Measurements from ENCODE around the gene MYL12A. TPM values are rescaled to one million over a fixed set of nuclear protein-coding genes. Genes with fewer than 3 reads are reported as not detected.

The MYL12A gene
- total and polyA plus RNA-seq, 4 donors: 158 to 314 (median 179) TPM

GRCh38 chr18:3251963-3252277, 4.3 kb downstream of the MYL12A start:
- Histone ChIP-seq H3K4me3 (ENCODE audit: low read depth in 1 of 3, low read length in 3 of 3) (no peak overlapping the region), H3K9ac (ENCODE audit: low read depth in 1 of 2, low read length in 2 of 2) (peak overlapping the region in 1 of 2 donors; percentile 26), H3K36me3 (ENCODE audit: control insufficient read depth in 4 of 4, insufficient read depth in 3 of 4, low read depth in 1 of 4, low read length in 3 of 4) (peaks cover 2 to 31% (median 24%) of the 10 kb centered on the region in 4 donors), H3K27me3 (ENCODE audit: control insufficient read depth in 4 of 4, insufficient read depth in 4 of 4, low read length in 3 of 4) (no peaks in the 10 kb centered on the region), H3K27ac (ENCODE audit: low read depth in 1 of 2, low read length in 2 of 2) (peak overlapping the region in 1 of 2 donors; percentile 49), H3K4me1 (ENCODE audit: control insufficient read depth in 4 of 4, insufficient read depth in 4 of 4, low read length in 3 of 4) (peaks cover 2 to 46% (median 24%) of the 10 kb centered on the region in 4 donors), H3K9me3 (ENCODE audit: control insufficient read depth in 4 of 4, low read length in 3 of 4) (no peaks in the 10 kb centered on the region)
- no peak for DNase-seq (ENCODE audit: low spot score)
- WGBS: 81% methylated on average over 3 of the region's 3 CpGs
- no peak for TF ChIP-seq ZBTB33 (IDR thresholded peaks at IDR 0.05)
- no peak for TF ChIP-seq CTCF (IDR thresholded peaks at IDR 0.05; ENCODE audit: low read depth, low read length, missing input control)
- TF ChIP-seq MAX (IDR thresholded peaks at IDR 0.05): no peak
- TF ChIP-seq RXRA (IDR thresholded peaks at IDR 0.05): no peak
- TF ChIP-seq HNF4A (conservative IDR thresholded peaks at IDR 0.05): no peak
- TF ChIP-seq YY1 (IDR thresholded peaks at IDR 0.05): no peak
- TF ChIP-seq GABPA (IDR thresholded peaks at IDR 0.05 in 1 of 2, conservative IDR thresholded peaks at IDR 0.05 in 1 of 2): no peak
- TF ChIP-seq JUND (IDR thresholded peaks at IDR 0.05): no peak
- no peak for TF ChIP-seq FOXA1 (IDR thresholded peaks at IDR 0.05)
- no peak for TF ChIP-seq SP1 (IDR thresholded peaks at IDR 0.05)
- no peak for TF ChIP-seq ATF3 (IDR thresholded peaks at IDR 0.05)
- TF ChIP-seq TAF1 (conservative IDR thresholded peaks at IDR 0.05): no peak

GRCh38 chr18:3252843-3253242, 5.2 kb downstream of the MYL12A start:
- Histone ChIP-seq H3K27me3 (ENCODE audit: control insufficient read depth in 4 of 4, insufficient read depth in 4 of 4, low read length in 3 of 4) (no peaks in the 10 kb centered on the region), H3K27ac (ENCODE audit: low read depth in 1 of 2, low read length in 2 of 2) (peak overlapping the region; percentile 37 to 48), H3K4me3 (ENCODE audit: low read depth in 1 of 3, low read length in 3 of 3) (no peak overlapping the region), H3K9me3 (ENCODE audit: control insufficient read depth in 4 of 4, low read length in 3 of 4) (no peaks in the 10 kb centered on the region), H3K36me3 (ENCODE audit: control insufficient read depth in 4 of 4, insufficient read depth in 3 of 4, low read depth in 1 of 4, low read length in 3 of 4) (peaks cover 2 to 33% (median 24%) of the 10 kb centered on the region in 4 donors), H3K9ac (ENCODE audit: low read depth in 1 of 2, low read length in 2 of 2) (no peak overlapping the region), H3K4me1 (ENCODE audit: control insufficient read depth in 4 of 4, insufficient read depth in 4 of 4, low read length in 3 of 4) (peaks cover 2 to 53% (median 23%) of the 10 kb centered on the region in 4 donors)
- WGBS: 81% methylated on average over 1 of the region's 1 CpG
- no peak for DNase-seq (ENCODE audit: low spot score)
- no peak for TF ChIP-seq NR2F2 (IDR thresholded peaks at IDR 0.05)
- TF ChIP-seq JUND (IDR thresholded peaks at IDR 0.05): no peak
- no peak for TF ChIP-seq RAD21 (IDR thresholded peaks at IDR 0.05)
- TF ChIP-seq FOXA1 (IDR thresholded peaks at IDR 0.05): no peak
- no peak for TF ChIP-seq RXRA (IDR thresholded peaks at IDR 0.05)
- no peak for TF ChIP-seq ZBTB33 (IDR thresholded peaks at IDR 0.05)
- TF ChIP-seq HNF4A (conservative IDR thresholded peaks at IDR 0.05): no peak
- no peak for TF ChIP-seq REST (IDR thresholded peaks at IDR 0.05)
- TF ChIP-seq ATF3 (IDR thresholded peaks at IDR 0.05): no peak
- TF ChIP-seq HNF4G (IDR thresholded peaks at IDR 0.05): no peak
- no peak for TF ChIP-seq EGR1 (IDR thresholded peaks at IDR 0.05; ENCODE audit: low read depth in 2 of 2)
- TF ChIP-seq SP1 (IDR thresholded peaks at IDR 0.05): no peak

All from liver (tissue), 9 donors.